Measurements from ENCODE around the gene OS9. TPM values are rescaled to one million over a fixed set of nuclear protein-coding genes. Genes with fewer than 3 reads are reported as not detected.
A peak's percentile ranks its signal among the peaks of the same experiment; 100 is the strongest.

OS9 gene
- total and polyA plus RNA-seq, 4 donors = 136 to 357 (median 216) TPM

GRCh38 chr12:57734591-57734990 is 40.7 kb downstream of the OS9 start (continued):
- TF ChIP-seq, protein P1, sequence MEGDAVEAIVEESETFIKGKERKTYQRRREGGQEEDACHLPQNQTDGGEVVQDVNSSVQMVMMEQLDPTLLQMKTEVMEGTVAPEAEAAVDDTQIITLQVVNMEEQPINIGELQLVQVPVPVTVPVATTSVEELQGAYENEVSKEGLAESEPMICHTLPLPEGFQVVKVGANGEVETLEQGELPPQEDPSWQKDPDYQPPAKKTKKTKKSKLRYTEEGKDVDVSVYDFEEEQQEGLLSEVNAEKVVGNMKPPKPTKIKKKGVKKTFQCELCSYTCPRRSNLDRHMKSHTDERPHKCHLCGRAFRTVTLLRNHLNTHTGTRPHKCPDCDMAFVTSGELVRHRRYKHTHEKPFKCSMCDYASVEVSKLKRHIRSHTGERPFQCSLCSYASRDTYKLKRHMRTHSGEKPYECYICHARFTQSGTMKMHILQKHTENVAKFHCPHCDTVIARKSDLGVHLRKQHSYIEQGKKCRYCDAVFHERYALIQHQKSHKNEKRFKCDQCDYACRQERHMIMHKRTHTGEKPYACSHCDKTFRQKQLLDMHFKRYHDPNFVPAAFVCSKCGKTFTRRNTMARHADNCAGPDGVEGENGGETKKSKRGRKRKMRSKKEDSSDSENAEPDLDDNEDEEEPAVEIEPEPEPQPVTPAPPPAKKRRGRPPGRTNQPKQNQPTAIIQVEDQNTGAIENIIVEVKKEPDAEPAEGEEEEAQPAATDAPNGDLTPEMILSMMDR (IDR thresholded peaks at IDR 0.05; ENCODE audit: low read depth, low read length, missing input control) = no peak

GRCh38 chr12:57735198-57735855 is 41.4 kb downstream of the OS9 start:
- 20% methylated on average over 8 of the region's 8 CpGs for WGBS
- Histone ChIP-seq H3K36me3 (ENCODE audit: control insufficient read depth in 4 of 4, insufficient read depth in 3 of 4, low read depth in 1 of 4, low read length in 3 of 4) (no peaks in the 10 kb centered on the region), H3K27ac (ENCODE audit: low read depth in 1 of 2, low read length in 2 of 2) (no peak overlapping the region), H3K9ac (ENCODE audit: low read depth in 1 of 2, low read length in 2 of 2) (no peak overlapping the region), H3K4me1 (ENCODE audit: control insufficient read depth in 4 of 4, insufficient read depth in 4 of 4, low read length in 3 of 4) (peaks cover 3 to 22% (median 15%) of the 10 kb centered on the region in 4 donors), H3K4me3 (ENCODE audit: low read depth in 1 of 3, low read length in 3 of 3) (no peak overlapping the region), H3K9me3 (ENCODE audit: control insufficient read depth in 4 of 4, low read length in 3 of 4) (no peaks in the 10 kb centered on the region), H3K27me3 (ENCODE audit: control insufficient read depth in 4 of 4, insufficient read depth in 4 of 4, low read length in 3 of 4) (peaks cover 0 to 10% (median 4%) of the 10 kb centered on the region in 4 donors)
- TF ChIP-seq RAD21 (IDR thresholded peaks at IDR 0.05) (no peak), YY1 (IDR thresholded peaks at IDR 0.05) (no peak), REST (IDR thresholded peaks at IDR 0.05) (no peak), FOXA2 (IDR thresholded peaks at IDR 0.05) (no peak), EGR1 (IDR thresholded peaks at IDR 0.05; ENCODE audit: low read depth in 2 of 2) (no peak), NR2F2 (IDR thresholded peaks at IDR 0.05) (no peak), GABPA (IDR thresholded peaks at IDR 0.05 in 1 of 2, conservative IDR thresholded peaks at IDR 0.05 in 1 of 2) (no peak), HNF4A (conservative IDR thresholded peaks at IDR 0.05) (peak; percentile 45 to 62), TAF1 (conservative IDR thresholded peaks at IDR 0.05) (no peak), SP1 (IDR thresholded peaks at IDR 0.05) (peak; percentile 55)
- TF ChIP-seq, protein P1 (IDR thresholded peaks at IDR 0.05; ENCODE audit: low read depth, low read length, missing input control) = no peak
- DNase-seq (ENCODE audit: low spot score) = no peak
